GM21390 (cell line): ENCODE results near the gene SPECC1L.

Experiments used
- ATAC-seq: cut with Tn5 transposase; IDR thresholded peaks from one replicate; pipeline ENCODE4 v1.9.1; 2021; ENCODE audit not compliant: unreplicated experiment

The SPECC1L gene

DNA sequence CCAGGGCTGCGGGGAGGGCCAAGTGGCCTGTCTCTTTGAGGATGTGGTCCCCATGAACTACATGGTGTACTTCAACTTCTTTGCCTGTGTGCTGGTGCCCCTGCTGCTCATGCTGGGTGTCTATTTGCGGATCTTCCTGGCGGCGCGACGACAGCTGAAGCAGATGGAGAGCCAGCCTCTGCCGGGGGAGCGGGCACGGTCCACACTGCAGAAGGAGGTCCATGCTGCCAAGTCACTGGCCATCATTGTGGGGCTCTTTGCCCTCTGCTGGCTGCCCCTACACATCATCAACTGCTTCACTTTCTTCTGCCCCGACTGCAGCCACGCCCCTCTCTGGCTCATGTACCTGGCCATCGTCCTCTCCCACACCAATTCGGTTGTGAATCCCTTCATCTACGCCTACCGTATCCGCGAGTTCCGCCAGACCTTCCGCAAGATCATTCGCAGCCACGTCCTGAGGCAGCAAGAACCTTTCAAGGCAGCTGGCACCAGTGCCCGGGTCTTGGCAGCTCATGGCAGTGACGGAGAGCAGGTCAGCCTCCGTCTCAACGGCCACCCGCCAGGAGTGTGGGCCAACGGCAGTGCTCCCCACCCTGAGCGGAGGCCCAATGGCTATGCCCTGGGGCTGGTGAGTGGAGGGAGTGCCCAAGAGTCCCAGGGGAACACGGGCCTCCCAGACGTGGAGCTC is 170.2 kb downstream of the SPECC1L start:
- no peak for ATAC-seq

DNA sequence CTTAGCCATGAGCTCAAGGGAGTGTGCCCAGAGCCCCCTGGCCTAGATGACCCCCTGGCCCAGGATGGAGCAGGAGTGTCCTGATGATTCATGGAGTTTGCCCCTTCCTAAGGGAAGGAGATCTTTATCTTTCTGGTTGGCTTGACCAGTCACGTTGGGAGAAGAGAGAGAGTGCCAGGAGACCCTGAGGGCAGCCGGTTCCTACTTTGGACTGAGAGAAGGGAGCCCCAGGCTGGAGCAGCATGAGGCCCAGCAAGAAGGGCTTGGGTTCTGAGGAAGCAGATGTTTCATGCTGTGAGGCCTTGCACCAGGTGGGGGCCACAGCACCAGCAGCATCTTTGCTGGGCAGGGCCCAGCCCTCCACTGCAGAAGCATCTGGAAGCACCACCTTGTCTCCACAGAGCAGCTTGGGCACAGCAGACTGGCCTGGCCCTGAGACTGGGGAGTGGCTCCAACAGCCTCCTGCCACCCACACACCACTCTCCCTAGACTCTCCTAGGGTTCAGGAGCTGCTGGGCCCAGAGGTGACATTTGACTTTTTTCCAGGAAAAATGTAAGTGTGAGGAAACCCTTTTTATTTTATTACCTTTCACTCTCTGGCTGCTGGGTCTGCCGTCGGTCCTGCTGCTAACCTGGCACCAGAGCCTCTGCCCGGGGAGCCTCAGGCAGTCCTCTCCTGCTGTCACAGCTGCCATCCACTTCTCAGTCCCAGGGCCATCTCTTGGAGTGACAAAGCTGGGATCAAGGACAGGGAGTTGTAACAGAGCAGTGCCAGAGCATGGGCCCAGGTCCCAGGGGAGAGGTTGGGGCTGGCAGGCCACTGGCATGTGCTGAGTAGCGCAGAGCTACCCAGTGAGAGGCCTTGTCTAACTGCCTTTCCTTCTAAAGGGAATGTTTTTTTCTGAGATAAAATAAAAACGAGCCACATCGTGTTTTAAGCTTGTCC is 171.0 kb downstream of the SPECC1L start:
- ATAC-seq, result no peak

DNA sequence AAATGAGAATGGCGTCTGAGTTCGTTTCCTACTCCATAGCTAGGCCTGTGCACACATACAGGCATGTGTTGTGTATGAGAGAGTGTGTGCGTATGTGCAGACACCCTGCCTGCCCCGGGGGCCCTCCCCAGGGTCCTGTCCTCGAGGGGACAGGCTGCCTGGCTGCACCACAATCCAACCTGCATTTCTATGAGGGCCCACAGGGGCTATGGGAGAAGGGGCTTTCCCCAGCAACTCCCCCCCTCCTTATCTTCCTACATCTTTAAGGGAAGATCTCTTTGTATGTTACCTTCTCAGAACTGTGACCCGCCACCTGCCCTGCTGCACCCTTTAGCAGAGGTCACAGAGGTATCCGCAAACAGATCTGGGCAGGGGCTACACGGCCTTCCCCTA is 171.7 kb downstream of the SPECC1L start:
- no peak for ATAC-seq

DNA sequence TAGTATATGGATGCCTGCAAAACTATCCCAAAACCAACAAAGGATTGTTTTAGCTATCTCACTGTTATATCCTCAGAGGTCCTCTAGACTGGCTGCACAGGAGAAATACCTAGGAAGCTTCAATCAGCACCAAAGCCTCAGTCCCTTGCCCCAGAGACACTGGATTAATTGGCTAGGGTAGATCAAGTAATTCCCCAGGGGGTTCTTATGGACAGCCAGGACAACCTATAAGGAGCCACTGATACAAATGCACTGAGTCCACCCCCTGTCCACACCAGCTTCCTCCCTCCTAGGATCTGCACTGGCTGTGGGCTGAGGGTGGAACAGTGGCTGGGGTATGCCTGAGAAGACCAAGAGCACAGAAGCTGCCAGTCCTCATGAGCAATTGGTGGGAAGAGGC is 173.0 kb downstream of the SPECC1L start:
- ATAC-seq, result no peak

DNA sequence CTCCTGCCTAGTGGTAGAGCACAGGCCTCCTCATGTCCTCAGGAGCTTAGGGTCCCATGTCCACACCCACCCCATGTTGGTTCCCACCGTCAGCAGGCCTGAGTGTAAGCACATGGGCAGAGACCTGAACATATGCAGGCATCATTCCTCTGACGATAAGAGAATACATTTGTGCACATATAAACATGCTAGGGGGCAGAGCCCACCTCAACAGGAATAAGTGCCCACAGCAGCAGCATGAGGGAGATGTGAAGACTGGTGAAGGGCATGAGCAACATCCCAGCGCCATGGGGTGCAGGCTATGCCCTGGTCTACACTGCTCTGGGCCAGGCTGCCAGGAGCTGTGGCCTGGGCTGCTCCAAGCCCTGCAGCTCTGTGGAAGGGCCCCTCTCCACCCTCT is 173.6 kb downstream of the SPECC1L start:
- ATAC-seq, result no peak

DNA sequence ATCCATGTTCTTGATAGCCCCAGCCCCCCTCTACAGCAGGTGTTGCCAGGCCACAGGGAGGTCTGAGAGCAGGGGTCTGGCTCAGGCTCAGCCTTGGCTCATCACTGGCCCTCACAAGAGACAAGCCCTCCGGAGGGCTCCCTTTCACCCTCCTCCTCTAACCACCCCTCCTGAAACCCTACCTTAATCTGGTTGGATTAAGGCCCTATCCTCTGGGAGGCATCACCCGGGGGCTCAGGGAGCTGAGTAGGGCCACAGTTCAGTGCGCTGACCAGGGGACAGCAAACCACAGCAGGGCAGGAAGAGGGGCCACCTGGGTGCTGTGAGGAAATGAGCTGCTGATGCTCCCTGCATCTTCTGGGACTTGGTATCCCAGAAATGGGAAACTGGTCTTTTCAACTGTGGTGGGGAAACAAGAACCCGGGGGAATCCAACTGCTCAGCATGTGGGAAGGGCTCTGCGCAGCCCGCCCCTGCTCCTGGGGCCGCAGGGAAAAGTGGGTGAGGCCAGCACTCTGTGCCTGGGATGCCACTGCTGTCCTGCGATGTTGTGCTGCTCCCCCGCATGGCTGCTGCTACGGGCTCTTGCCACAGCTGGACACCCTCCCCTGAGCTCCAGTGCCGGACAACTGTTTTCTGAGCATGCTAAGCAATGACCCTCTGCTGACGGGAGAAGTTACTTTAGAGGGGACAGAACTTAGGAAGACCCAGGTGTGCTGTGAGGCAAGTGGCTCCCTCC is 174.3 kb downstream of the SPECC1L start:
- no peak for ATAC-seq

DNA sequence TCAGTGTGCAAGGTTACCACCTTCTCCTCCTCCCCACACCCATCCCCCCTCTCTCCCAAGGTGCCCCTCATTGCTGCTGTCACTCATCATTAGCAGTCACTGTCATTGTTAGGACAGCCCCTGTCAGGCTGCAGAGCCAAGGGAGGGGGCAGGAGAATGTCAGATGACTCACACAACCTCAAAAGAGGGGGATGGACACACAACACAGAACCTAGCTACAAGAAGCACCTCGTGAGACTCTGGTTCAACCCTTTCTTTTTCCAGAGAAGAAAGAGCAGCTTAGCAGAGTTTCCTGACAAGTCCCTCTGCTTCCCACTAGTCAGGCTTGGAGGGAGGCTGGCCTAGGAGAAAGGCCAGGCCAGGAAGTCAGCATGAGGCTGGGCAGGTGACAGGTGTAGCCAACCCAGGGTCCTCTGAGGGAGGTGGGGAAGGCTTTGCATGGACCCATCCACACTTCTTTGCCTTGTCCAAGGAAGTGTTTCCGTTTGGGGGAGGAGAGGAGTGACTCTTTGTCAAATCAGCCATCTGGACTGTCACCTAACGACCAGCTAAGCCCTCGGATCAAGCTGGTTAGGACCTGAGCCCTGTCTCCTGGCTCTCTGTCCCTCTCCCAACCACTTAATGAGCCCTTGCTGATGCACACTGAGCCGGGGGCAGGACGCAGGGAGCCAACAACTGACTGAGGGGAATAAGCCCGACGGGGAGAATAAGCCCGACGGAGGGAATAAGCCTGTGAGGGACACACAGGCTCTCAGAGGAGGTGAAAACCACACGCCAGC is 175.0 kb downstream of the SPECC1L start:
- ATAC-seq, result no peak

DNA sequence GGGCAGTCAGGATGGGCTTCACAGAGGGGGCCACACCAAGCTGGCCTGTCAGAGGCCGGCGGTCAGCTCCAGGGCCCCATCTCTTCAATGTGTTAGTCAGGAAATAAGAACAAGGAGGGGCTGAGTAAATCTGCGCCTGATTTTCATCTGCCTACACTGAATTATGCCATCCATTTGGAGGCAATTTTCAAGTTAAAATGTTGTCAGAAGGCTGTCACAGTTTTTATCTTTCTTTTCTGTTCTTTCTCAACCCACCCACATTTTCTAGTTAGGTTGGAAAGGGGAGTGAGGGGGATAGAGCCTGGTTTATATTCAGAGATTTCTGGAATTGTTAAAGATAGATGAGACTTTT is 175.6 kb downstream of the SPECC1L start:
- ATAC-seq, result no peak

DNA sequence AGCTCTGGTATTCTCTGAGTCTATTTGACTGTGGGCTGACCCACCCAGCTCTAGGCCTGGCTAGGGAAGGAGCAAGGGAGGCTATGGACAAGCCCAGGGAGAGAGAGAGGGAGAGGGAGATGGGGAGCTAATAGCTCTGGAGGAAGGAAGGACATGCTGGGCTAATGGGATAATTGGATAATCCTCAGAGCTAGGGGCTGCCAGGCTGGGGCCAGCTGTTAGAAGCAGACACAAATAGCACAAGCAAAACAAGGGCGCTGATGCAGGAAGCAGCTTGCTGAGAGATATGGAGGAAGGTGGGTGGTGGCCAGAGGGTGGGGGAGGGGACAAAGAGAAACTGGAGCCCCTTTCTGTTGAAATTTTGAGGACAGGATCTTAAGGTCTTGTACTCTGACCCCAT is 180.0 kb downstream of the SPECC1L start:
- no peak for ATAC-seq

DNA sequence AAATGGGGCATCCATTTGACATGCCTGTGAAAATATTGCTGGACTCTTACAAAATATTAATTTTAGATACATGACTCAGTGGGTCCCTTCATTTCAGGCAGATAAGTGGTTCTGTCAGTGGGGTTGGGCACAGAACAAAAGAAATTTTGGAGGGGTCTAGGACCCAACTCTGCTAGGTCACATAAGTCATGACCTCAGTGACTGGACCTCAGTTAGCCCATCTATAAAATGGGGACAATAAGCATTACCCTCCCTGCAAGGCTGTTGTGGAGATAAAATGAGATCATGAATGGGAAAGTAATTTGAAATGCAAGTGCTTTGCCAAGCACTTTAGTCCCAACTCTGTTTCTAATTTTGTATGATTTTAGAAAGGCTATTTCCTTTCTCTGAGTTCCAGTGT is 180.5 kb downstream of the SPECC1L start:
- no peak for ATAC-seq

DNA sequence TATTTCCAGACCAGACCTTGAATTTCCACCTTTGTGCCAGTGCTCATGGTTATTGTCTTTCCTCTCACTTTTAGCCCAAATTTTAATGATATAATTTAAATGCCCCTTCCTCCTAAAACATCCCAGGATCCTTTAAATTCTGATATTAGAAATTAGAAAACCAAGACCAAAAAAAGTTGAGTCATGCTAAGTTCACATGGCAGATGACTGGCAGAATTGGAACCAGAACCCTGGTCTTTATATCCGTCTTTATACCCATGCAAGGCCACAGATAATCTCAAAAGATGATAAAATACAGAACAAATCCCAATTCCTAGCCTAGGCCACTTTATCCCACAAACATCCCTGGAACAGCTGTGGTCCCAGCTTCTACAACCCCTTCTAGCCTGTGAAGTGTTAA is 183.2 kb downstream of the SPECC1L start:
- ATAC-seq, result no peak

DNA sequence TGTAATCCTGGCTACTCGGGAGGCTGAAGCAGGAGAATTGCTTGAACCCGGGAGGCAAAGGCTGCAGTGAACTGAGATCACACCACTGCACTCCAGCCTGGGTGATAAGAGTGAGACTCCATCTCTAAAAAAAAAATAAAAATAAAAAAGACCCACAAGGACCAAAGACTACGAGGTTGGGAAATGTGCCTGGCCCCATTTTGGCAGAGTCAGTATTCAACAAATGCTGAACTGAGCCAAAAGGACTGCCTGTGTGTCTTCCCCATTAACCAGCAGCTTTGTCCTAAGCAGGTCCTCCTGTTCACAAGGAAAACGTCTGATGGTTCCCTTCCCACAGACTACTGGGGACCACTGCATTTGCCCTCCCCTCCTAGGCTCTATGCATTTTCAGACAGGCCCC is 184.4 kb downstream of the SPECC1L start:
- no peak for ATAC-seq

DNA sequence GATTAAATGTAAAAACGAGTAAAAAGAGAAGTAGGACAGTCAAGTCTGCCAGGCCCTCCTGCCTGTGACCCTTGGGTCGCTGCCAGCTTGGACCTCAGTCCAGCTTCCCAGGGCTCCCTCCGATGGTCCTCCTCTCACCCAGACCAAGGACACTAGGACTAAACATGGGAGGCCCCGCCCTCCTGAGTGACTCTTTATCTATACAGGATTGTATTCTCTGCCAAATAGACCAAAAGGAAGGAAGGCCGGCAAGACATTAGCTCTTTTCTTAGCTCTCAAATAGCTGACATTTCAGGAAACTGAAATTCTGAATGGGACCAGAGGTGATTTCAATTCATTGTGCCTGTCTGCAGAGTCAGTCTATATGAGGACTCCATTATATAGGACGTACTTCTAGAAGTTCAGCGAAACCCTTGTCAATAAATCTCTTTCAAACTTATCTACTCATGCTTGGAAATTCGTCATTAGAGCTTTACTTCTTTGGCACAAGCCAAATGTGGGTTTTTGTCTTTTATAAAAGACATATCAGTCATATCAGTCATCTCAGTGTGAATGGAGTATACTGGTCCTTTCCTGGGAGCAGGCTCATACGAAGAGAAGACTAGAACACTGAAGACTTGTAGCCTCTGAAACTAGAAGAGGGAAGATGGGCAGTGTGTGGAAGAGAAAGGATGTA is 185.3 kb downstream of the SPECC1L start:
- ATAC-seq, result no peak

DNA sequence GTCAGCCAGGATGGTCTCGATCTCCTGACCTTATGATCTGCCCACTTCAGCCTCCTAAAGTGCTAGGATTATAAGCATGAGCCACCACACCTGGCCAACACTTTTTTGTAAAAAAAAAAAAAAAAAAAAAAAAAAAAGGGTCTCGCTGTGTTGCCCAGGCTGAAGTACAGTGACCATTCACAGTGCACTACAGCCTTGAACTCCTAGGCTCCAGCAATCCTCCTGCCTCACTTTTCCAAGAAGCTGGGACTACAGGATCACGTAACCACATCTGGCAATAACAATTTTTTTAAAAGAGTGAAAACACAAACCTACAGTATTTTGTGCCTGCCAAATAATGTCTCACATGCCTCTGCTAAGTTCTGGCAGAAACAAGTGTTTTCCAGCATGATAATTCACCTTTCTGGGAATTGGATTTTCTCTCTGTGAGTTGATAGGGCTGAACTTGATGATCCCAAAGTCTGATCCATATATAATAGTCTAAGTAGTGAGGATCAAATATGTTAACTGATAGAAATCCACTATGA is 187.3 kb downstream of the SPECC1L start:
- ATAC-seq, result no peak

DNA sequence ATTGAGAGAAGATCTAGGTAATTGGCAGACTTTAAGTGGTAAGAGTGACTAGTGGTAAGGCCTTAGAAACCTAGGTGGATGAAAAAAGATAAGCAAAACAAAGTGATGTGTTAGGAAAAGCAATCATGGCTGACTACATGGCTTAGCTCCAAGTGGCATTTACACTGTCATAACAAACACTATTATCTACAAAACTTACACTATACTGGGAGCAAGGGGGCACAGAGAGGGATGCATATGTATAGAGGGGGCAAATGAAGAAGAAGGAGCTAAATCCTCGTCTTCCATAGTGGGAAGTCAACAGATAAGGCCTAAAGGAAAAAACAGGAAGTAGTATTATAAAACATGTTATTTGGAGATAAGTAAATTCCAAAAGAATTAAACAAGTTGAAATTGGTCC is 189.3 kb downstream of the SPECC1L start:
- no peak for ATAC-seq

DNA sequence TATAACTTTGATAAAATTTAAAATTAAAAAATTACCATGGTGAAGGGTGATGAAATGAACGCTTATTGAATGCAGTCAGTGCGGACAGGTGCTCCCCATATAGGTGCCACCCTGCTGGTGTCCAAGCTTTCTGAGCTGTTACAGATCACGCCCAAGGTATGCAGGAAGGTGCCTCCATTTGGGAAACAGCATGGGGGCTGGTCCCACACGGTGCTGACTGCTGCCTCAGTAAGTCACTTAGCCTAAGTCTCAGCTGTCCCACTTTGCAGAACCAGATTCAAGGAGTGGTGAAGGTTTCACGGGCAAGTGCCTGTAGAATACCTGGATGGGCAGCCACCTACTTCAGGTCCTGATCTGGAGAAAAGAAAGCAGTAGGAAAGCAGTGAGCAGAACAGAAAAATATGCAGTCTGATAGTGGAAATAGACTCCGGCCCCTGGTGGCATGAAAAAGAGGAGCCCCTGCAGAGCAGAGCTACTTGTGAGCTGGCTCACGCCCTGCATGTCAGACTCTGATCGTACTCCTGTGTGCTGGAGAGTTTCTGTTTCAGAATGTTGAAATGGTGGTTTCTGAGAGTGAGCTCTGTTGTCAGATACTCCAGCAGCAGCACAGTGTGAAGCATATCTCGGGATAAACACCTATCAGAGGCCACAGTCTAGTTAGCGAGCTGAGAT is 189.9 kb downstream of the SPECC1L start:
- no peak for ATAC-seq

DNA sequence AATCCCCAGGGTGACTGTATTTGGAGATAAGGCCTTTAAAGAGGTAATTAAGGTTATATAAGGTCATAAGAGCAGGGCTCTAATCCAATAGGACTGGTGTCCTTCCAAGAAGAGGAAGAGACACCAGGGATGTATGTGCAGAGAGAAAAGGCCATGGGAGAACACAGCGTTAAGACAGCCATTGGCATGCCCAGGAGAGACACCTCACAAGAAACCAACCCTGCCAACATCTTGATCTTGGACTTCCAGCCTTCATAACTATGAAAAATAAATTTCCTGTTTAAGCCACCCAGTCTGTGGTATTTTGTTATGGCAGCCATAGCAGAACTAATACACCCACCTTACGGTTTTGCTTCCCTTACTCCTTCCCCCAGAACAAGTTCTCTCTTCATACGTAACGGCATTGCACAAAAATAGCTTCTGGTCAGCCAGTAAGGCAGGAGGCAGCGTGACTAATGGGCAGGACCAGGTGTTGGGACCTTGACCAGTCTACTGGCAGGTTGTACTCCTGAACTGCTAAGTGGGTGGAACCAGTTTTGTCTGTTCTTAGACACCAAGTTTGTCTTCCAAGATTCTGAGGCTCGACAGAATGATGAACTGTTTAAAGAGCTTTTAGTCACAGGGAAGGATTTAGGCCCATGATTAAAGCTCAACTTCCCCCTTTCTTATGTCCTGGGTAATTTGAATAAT is 192.6 kb downstream of the SPECC1L start:
- no peak for ATAC-seq

DNA sequence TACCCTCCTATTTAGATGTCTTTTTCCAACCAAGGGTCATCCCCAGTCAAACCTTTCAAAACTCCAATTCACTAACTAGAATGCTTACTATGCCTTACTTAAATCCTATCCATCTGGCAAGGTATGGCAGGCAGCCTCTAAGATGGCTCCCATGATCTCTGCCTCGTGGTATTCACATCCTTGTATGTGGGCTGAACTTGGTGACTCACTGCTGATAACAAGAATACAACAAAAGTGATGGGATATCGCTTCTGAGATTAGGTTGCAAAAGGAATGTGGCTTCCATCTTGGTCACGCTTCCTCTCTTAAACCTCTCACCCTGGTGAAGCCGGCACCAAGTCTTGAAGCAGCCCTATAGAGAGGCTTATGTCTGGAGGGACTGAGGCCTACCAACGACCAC is 194.9 kb downstream of the SPECC1L start:
- no peak for ATAC-seq

DNA sequence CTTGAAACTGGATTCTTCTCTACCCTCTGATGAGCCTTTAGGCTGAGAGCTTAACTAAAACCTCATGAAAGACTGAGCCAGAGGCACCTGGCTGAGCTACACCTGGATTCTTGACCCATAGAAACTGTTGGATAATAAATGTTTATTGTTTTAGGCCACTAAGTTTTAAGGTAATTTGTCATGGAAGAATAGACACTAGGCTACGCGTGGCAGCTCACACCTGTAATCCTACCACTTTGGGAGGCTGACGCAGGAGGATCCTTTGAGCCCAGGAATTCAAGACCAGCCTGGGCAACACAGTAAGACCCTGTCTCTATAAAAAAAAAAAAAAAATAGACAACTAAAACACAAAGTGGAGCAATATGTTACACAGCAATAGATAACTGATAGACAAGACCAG is 195.3 kb downstream of the SPECC1L start:
- ATAC-seq, result no peak
